GM21619 (cell line): ENCODE data around the gene RBBP4.
"Not testable (repeated sequence)": the region's sequence is repeated elsewhere in the genome, so short reads cannot be mapped to it uniquely, and the experiment has no call there.

Experiments used
- ATAC-seq: cut with Tn5 transposase; IDR thresholded peaks from one replicate; pipeline ENCODE4 v1.9.1; 2021; ENCODE audit not compliant: unreplicated experiment

Gene RBBP4

DNA sequence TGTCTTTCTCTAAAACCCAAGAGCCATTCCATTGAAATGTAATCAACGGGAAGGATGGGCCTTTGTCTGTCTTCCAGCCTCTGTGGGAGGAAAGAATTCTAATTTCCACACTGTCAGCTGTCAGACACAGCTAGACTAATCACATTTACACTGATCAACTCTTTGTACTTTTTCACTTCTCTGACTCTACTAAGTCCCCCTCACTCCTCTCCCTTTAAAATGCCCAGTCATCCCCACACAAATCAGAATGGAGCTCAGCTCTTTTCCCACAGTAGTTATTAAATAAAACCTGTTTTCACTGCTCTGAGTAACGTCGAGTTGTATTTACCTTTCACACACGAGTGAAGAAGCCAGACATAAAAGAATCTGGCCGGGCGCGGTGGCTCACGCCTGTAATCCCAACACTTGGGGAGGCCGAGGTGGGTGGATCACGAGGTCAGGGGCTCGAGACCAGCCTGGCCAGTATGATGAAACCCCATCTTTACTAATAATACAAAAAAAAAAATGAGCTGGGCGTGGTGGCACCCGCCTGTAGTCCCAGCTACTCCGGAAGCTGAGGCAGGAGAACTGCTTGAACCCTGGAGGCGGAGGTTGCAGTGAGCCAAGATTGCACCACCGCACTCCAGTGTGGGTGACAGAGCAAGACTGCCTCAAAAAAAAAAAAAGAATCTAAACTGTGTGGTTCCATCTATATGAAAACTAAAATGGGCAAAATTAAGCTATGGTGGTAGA is 13.9 kb upstream of the RBBP4 start:
- no peak for ATAC-seq

GRCh38 chr1:32639489-32640075 is 11.4 kb upstream of the RBBP4 start:
- no peak for ATAC-seq

- not testable (repeated sequence) for ATAC-seq
Observed at GRCh38 chr1:32642292-32642827, 8.6 kb upstream of the RBBP4 start.

DNA sequence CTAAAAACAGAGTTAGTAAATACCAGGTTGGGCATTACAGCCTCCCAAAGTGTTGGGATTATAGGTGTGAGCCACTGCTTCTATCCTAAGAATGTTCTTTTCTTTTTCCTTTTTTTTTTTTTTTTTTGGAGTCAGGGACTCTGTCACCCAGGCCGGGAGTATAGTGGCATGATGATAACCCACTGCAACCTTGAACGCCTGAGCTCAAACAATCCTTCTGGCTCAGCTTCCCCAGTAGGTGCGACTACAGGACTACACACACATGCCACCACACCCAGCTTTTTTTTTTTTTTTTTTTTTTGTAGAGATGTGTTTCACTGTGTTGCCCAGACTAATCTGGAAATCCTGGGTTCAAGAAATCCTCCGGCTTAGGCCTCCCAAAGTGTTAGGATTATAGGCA is 6.6 kb upstream of the RBBP4 start:
- no peak for ATAC-seq

DNA sequence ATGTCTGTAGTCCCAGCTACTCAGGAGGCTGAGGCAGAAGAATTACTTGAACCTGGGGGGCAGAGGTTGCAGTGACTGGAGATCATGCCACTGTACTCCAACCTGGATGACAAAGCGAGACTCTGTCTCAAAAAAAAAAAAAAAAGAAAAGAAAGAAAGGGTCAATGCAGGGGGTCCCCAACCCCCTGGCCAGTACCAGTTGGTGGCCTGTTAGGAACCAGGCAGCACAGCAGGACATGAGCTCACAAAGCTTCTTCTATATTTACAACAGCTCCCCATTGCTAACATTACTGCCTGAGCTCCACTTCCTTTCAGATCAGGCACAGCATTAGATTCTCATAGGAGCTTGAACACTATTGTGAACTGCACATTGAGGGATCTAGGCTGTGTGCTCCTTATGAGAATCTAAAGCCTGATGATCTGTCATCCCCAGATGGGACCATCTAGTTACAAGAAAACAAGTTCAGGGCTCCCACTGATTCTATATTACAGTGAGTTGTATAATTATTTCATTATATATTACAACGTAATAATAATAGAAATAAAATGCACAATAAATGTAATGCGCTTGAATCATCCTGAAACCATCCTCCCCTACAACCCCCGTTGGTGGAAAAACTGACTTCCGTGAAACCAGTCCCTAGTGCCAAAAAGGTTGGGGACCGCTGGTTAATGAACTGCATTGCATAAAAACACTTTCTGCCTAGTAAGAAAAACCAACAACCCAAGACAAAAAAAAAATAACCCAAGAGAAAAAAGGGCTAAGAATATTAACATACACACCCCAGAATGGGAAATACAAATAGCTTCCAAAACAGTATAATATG is 3.5 kb upstream of the RBBP4 start:
- ATAC-seq = no peak

DNA sequence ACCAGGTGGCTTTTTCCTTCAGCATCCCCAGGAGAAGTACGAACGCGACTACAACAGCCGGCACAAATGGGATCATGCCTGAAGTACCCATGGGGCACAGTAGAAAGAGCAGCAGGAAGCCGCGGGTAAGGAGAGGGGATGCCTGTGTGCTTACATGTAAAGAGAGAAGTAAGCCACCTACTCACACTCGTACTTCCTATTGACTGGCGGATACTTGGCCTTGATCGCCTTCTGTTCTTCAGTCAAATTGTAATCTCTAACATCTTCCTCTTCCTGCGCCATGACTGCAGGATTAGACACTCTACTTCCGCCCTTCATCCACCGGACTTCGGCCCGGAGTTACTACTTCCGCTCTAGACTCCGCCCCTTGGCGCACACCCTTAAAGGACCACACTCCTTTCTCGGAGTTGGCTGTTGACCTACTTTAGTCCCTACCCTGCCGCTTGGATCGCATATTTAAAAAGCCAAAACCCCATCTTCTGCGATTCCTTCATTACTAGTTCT is 708 bp upstream of the RBBP4 start, which contains the start of gene ZBTB8OS:
Gene ZBTB8OS (minus strand): TSS at position 303 of the 504 bp plus-strand sequence. CDS start 21 bp downstream, at position 282.
- ATAC-seq = peak; percentile 61

- no peak for ATAC-seq
Observed at GRCh38 chr1:32651461-32652073, 559 bp downstream of the RBBP4 start.

DNA sequence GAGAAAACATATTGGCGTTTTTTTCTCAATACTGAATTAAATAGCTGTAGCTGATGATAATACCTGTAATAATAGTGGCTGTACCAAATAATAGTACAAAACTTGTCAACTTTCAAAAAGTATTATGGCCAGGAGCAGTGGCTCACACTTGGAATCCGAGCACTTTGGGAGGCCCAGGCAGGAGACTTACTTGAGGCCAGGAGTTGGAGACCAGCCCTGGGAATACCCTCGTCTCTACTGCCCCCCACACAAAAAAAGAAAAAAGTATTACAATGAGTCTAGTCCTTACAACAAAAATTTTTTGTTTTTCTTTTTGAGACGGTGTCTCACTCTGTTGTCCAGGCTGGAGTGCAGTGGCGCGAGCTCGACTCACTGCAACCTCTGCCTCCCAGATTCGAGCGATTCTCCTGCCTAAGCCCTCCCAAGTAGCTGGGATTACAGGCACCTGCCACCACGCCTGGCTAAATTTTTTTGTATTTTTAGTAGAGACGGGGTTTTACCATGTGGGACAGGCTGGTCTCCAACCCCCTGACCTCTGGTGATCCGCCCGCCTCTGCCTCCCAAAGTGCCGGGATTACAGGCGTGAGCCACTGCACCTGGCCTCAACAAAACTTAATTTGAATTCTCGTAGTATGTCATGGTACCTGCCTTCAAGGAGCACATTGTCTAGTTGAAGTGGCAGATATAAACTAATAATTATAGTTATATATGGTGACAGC is 1.4 kb downstream of the RBBP4 start:
- ATAC-seq = no peak

- ATAC-seq = no peak
Observed at GRCh38 chr1:32659581-32659980, 8.6 kb downstream of the RBBP4 start.

DNA sequence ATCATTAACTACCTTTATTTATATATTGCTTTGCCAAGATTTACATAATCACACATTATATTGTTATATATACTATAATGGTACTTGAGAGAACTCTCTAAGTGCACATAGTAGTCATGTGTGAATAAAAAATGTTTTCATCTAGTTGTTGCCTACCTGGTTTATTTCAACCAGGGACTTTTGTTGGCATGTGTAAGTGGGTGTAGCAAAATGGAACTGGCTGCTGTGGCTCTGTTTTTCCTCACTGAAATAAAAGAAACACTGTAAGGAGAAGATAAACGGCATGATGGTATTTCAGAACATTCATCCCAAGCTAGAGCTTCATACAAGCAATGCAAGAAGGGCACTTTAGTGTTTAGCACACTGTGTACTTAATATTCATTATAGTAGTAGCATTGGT is 14.9 kb downstream of the RBBP4 start:
- ATAC-seq = no peak

DNA sequence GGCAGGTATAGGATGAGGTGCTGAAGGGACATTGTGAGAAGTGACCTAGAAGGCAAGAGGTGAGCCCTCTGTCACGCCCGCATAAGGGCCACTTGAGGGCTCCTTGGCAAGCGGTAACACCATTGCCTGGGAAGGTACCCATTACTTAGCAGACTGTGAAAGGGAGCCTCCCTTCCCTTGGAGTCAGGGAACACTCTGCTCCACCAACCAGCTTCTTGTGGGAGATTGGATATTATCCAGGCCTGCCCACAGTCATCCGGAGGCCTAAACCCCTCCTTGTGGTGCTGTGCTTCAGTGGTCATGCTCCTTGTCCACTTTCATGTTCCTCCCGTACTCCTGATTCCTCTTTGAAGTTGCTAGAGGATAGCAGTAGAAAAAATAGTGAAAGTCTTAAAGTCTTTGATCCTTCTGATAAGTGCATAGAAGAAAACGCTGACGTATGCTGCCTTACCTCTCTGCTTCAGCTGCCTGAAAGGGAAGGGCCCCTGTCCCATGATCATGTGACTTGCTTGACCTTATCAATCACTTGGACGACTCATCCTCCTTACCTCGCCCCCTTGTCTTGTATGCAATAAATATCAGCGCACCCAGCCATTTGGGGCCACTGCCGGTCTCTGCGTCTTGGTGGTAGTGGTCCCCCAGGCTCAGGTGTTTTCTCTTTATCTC is 16.0 kb downstream of the RBBP4 start:
- ATAC-seq = no peak

DNA sequence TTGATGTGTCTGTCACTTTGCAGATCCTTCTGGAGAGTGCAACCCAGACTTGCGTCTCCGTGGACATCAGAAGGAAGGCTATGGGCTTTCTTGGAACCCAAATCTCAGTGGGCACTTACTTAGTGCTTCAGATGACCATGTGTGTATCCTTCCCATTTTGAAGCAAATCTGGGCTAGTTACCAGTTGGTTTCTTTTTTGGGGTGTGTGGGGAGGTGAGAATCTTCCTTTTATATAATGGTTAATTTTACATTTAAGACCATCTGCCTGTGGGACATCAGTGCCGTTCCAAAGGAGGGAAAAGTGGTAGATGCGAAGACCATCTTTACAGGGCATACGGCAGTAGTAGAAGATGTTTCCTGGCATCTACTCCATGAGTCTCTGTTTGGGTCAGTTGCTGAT is 17.7 kb downstream of the RBBP4 start:
- not testable (repeated sequence) for ATAC-seq

DNA sequence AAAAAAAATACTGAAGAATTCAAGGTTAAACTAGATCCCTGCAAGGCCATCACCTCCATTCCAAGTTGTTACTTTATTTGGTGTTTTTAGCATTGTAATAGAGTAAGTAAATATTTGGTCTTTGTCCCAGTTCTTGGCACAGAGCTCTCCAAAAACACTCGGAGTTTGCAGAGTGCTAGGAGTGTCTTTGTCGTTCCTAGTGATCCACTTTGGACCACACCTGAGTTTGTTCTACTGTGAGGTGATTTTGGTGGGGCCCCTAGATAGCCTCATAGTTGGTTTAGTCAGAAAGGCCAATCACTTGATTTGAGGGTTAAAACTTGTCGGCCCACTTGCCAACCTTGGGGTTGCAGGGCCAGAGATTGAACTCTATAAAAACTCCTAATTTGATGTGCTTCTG is 25.9 kb downstream of the RBBP4 start:
- ATAC-seq = no peak

DNA sequence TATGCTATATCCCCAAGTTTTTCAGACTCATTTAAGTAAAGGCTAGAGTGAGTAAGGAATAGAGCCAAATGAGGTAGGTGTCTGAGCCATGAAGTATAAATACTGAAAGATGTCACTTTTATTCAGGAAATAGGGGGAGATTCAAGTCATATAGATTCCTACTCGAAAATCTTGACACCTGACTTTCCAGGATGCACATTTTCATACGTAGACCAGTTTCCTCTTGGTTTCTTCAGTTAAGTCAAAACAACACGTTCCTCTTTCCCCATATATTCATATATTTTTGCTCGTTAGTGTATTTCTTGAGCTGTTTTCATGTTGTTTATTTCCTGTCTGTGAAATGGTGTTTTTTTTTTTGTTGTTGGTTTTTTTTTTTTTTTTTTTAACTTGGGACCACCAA is 29.0 kb downstream of the RBBP4 start:
- ATAC-seq = not testable (repeated sequence)

GRCh38 chr1:32680642-32681041 is 29.6 kb downstream of the RBBP4 start:
- no peak for ATAC-seq

GRCh38 chr1:32681509-32681908 is 30.5 kb downstream of the RBBP4 start:
- no peak for ATAC-seq

GRCh38 chr1:32681999-32682398 is 31.0 kb downstream of the RBBP4 start:
- ATAC-seq = no peak

DNA sequence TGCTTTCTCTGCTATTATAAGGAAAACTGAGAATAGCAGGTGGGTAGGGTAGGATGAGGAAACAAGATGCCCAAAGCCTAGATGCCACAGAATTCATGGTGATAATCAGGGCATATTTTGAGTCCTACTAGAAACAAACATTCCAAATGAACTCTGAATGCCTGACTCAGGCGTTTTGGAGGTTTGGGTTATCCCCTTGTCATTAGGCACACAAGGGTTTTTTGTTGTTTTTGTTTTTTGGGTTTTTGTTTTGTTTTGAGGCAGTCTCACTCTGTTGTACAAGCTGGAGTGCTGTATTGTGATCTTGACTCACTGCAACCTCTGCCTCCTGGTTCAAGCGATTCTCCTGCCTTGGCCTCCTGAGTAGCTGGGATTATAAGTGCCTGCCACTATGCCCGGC is 32.4 kb downstream of the RBBP4 start:
- no peak for ATAC-seq

GRCh38 chr1:32684167-32684811 is 33.3 kb downstream of the RBBP4 start:
- ATAC-seq = no peak
